Stomach (tissue), 9 donors: ENCODE measurements around the gene DRAM1. TPM values are rescaled to one million over a fixed set of nuclear protein-coding genes. Genes with fewer than 3 reads are reported as not detected.
"Not testable (repeated sequence)": the region's sequence is repeated elsewhere in the genome, so short reads cannot be mapped to it uniquely, and the experiment has no call there.

Experiments used
- DNase-seq, 2 donors: peaks; one replicate each; pipeline versions ENCODE4 v3.0.0 to v3.0.0-alpha.2; 2013 to 2019
- H3K27ac ChIP-seq, 5 donors: fragments of 200-600 bp in 4 of 5; sonication (generic) in 4 of 5; one replicate each; pipeline ENCODE4 v1.5.1; 2013 to 2019; ENCODE audit warnings: mild to moderate bottlenecking in 1 of 5, moderate library complexity in 1 of 5
- H3K27me3 ChIP-seq, 3 donors: fragments of 200-600 bp; sonication (generic); one replicate each; pipeline ENCODE4 v1.5.1; 2017 to 2019; ENCODE audit warnings: mixed run types in 1 of 3
- H3K36me3 ChIP-seq, 4 donors: fragments of 200-600 bp; sonication (generic); 1 replicate in 3 of 4; 2 replicates in 1 of 4; pipeline ENCODE4 v1.5.1; 2016 to 2019
- H3K4me1 ChIP-seq, 4 donors: fragments of 200-600 bp; sonication (generic); one replicate each; pipeline ENCODE4 v1.5.1; 2016 to 2019
- H3K4me3 ChIP-seq, 4 donors: fragments of 200-600 bp; sonication (generic) in 3 of 4; one replicate each; pipeline ENCODE4 v1.5.1; 2016 to 2019; ENCODE audit warnings: mild to moderate bottlenecking in 1 of 4
- H3K9me3 ChIP-seq, 4 donors: fragments of 200-600 bp; sonication (generic); one replicate each; pipeline ENCODE4 v1.5.1; 2016 to 2019
- CTCF ChIP-seq, 7 experiments: fragments of 450-650 bp in 4 of 7; fragments of 200-600 bp in 3 of 7; sonication (generic) in 3 of 7; IDR thresholded peaks; one replicate each; pipeline ENCODE4 v1.5.1; 2016 to 2019; ENCODE audit warnings: antibody characterized with exemption in 7 of 7, control low read depth in 2 of 7, mild to moderate bottlenecking in 1 of 7
- EP300 ChIP-seq: sonication (generic); formaldehyde crosslinking; IDR thresholded peaks from one replicate; pipeline ENCODE4 v1.6.1; 2017; ENCODE audit warnings: antibody characterized with exemption
- POLR2A ChIP-seq, 4 donors: fragments of 450-650 bp; IDR thresholded peaks; one replicate each; pipeline ENCODE4 v1.6.1; 2016; ENCODE audit warnings: antibody characterized with exemption in 4 of 4, control low read depth in 2 of 4, mild to moderate bottlenecking in 1 of 4, moderate library complexity in 1 of 4
- POLR2AphosphoS5 ChIP-seq, 3 donors: sonication (generic); formaldehyde crosslinking; IDR thresholded peaks; one replicate each; pipeline ENCODE4 v1.6.1; 2016; ENCODE audit warnings: antibody characterized with exemption in 3 of 3
- WGBS, 5 donors: extraction: QIAGEN DNeasy Blood & Tissue Kit in 3 of 5; methylation state at CpG; one replicate each; pipeline versions ENCODE4 v1.1.5 to v1.1.7; 2013 to 2018; 5-methylcytosine and 5-hydroxymethylcytosine counted together
- intact Hi-C: fragments of 100-400 bp; cut with DNase I; formaldehyde crosslinking; loops from one replicate; pipeline ENCODE4 v1.15.1; 2023; ENCODE audit warnings: low total_unique reads
- polyA plus RNA-seq, 3 donors: library from polyadenylated mRNA; stranded (reverse); fragments of 200-250 nt; gene quantifications; one replicate each; pipeline ENCODE4 v1.2.3, GENCODE V29; 2013
- total RNA-seq, 5 donors: library from RNA; depleted of rRNA; stranded (reverse); fragments of >200 nt; gene quantifications; one replicate each; pipeline versions ENCODE4 v1.1.0 to v1.2.3, GENCODE V29; 2014 to 2016
- donor health status: healthy with polysubstance abuse.
- donor health status: Bipolar disorder and iron deficiency.
- donor health status: healthy.

DRAM1 gene
- total and polyA plus RNA-seq, 8 donors: 0.89 to 71.8 (median 13.6) TPM

- TF ChIP-seq EP300 (no peak), CTCF (IDR thresholded peaks at IDR 0.05) (no peak), POLR2A (IDR thresholded peaks at IDR 0.05) (no peak), POLR2AphosphoS5 (IDR thresholded peaks at IDR 0.05) (no peak)
- intact Hi-C loops: no loop called here
- Histone ChIP-seq H3K9me3 (peaks cover 0 to 5% (median 0%) of the 10 kb centered on the region in 4 donors), H3K27me3 (no peaks in the 10 kb centered on the region), H3K4me1 (no peaks in the 10 kb centered on the region), H3K36me3 (no peaks in the 10 kb centered on the region), H3K27ac (no peak overlapping the region), H3K4me3 (no peak overlapping the region)
- DNase-seq: no peak
Measured at GRCh38 chr12:101863981-101864380, 13.4 kb upstream of the DRAM1 start.

GRCh38 chr12:101866615-101867373 is 10.6 kb upstream of the DRAM1 start:
- no peaks in the 10 kb centered on the region for H3K27me3 ChIP-seq
- no peak for TF ChIP-seq EP300
- intact Hi-C loops: no loop called here
- H3K9me3 ChIP-seq: peaks cover 0 to 5% (median 0%) of the 10 kb centered on the region in 4 donors
- 69 to 78% (median 74%) methylated on average over 12 to 13 of the region's 13 CpGs for WGBS, 5 donors
- no peak overlapping the region for H3K27ac ChIP-seq
- no peak for DNase-seq
- no peaks in the 10 kb centered on the region for H3K4me1 ChIP-seq
- no peaks in the 10 kb centered on the region for H3K36me3 ChIP-seq
- no peak overlapping the region for H3K4me3 ChIP-seq

GRCh38 chr12:101867619-101868018 is 9.8 kb upstream of the DRAM1 start:
- WGBS, 5 donors: 89 to 98% (median 95%) methylated on average over 3 of the region's 3 CpGs
- H3K27me3 ChIP-seq, intact Hi-C loops: not testable (repeated sequence)

GRCh38 chr12:101870925-101871324 is 6.5 kb upstream of the DRAM1 start:
- H3K4me1 ChIP-seq: peaks cover 0 to 8% (median 3%) of the 10 kb centered on the region in 4 donors
- H3K36me3 ChIP-seq: no peaks in the 10 kb centered on the region
- no peak overlapping the region for H3K27ac ChIP-seq
- 65 to 100% (median 89%) methylated on average over 1 of the region's 1 CpG for WGBS, 5 donors
- H3K9me3 ChIP-seq: no peaks in the 10 kb centered on the region
- TF ChIP-seq EP300 (no peak), POLR2AphosphoS5 (IDR thresholded peaks at IDR 0.05) (no peak), POLR2A (IDR thresholded peaks at IDR 0.05) (no peak), CTCF (IDR thresholded peaks at IDR 0.05) (no peak)
- intact Hi-C loops: no loop called here
- no peaks in the 10 kb centered on the region for H3K27me3 ChIP-seq
- no peak overlapping the region for H3K4me3 ChIP-seq
- no peak for DNase-seq

More at GRCh38 chr12:101867619-101868018, 9.8 kb upstream of the DRAM1 start:
- not testable (repeated sequence) for H3K36me3 ChIP-seq, H3K4me3 ChIP-seq, H3K4me1 ChIP-seq, H3K27ac ChIP-seq, H3K9me3 ChIP-seq, DNase-seq

GRCh38 chr12:101875162-101875561 is 2.2 kb upstream of the DRAM1 start:
- H3K4me1 ChIP-seq: peaks cover 8 to 39% (median 25%) of the 10 kb centered on the region in 4 donors
- DNase-seq: no peak
- H3K27ac ChIP-seq: peak overlapping the region in 4 of 5 donors; percentile 97 to 99 (median 98)
- H3K27me3 ChIP-seq: no peaks in the 10 kb centered on the region
- WGBS, 5 donors: 85 to 93% (median 92%) methylated on average over 9 of the region's 9 CpGs
- TF ChIP-seq POLR2AphosphoS5 (IDR thresholded peaks at IDR 0.05): no peak
- TF ChIP-seq POLR2A (IDR thresholded peaks at IDR 0.05): no peak
- TF ChIP-seq EP300: no peak
- intact Hi-C loops: no loop called here
- H3K9me3 ChIP-seq: no peaks in the 10 kb centered on the region
- no peak overlapping the region for H3K4me3 ChIP-seq
- H3K36me3 ChIP-seq: no peaks in the 10 kb centered on the region

GRCh38 chr12:101876322-101876860 is 989 bp upstream of the DRAM1 start:
- intact Hi-C loops: no loop called here
- peak overlapping the region; percentile 94 to 99 (median 98) for H3K27ac ChIP-seq

More at GRCh38 chr12:101876322-101876860, 989 bp upstream of the DRAM1 start:
- H3K9me3 ChIP-seq: no peaks in the 10 kb centered on the region
- no peaks in the 10 kb centered on the region for H3K27me3 ChIP-seq
- no peaks in the 10 kb centered on the region for H3K36me3 ChIP-seq
- WGBS, 5 donors: 42 to 49% (median 48%) methylated on average over 9 of the region's 9 CpGs
- peak overlapping the region; percentile 68 to 92 (median 74) for H3K4me3 ChIP-seq
- DNase-seq: peak in 1 of 2 donors; percentile 16
- no peak for TF ChIP-seq CTCF (IDR thresholded peaks at IDR 0.05)
- no peak for TF ChIP-seq POLR2AphosphoS5 (IDR thresholded peaks at IDR 0.05)
- no peak for TF ChIP-seq POLR2A (IDR thresholded peaks at IDR 0.05)
- TF ChIP-seq EP300: no peak
- peaks cover 8 to 51% (median 30%) of the 10 kb centered on the region in 4 donors for H3K4me1 ChIP-seq
